ENCODE data around the gene MBNL2.

MBNL2 gene

GRCh38 chr13:97422118-97423054 is 200.3 kb downstream of the MBNL2 start:
- DNase-seq (ENCODE audit: low read depth in 2 of 2) = no peak

- no peak for DNase-seq (ENCODE audit: low read depth in 2 of 2)
Measured at GRCh38 chr13:97423300-97424045, 201.3 kb downstream of the MBNL2 start.

DNA sequence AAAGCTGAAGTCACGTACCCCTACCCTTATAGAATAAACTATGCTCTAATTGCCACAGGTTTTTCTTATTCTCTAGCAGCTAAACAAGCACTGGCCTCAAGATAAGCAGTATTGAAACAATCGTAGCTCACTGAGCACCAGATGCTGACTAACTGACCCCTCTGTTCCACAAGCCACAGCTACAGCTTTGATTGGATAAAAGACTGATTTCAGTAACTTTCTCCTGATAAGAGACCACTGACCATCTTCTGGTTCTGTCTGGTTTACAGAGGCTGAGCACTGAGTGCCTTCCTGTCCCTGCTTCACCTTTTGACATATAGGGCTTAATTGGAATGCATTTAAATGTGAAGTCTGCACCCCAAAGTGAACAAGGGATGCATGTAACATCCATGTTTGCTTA is 203.5 kb downstream of the MBNL2 start:
- DNase-seq (ENCODE audit: low read depth in 2 of 2) = no peak

DNA sequence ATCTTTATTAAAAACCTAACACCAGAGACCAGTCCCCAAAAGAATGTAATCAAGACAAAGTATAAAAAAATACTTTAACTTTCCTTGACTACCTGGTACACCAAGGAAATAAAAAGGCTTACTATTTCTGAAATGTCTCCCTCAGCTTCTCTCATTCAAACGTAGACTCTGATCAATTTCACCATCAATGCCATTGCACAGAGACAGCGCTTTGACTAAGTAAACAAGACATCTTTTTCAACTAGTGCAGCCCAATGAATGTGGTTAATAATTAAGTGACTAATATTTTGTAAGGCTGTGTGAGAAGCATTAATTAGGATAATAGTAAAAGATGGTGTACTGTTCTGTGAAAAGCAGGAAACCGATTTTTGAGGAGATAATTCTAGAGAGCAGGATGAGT is 204.6 kb downstream of the MBNL2 start:
- no peak for DNase-seq (ENCODE audit: low read depth in 2 of 2)

- DNase-seq (ENCODE audit: low read depth in 2 of 2) = no peak
Measured at GRCh38 chr13:97429681-97430081, 207.5 kb downstream of the MBNL2 start.

DNA sequence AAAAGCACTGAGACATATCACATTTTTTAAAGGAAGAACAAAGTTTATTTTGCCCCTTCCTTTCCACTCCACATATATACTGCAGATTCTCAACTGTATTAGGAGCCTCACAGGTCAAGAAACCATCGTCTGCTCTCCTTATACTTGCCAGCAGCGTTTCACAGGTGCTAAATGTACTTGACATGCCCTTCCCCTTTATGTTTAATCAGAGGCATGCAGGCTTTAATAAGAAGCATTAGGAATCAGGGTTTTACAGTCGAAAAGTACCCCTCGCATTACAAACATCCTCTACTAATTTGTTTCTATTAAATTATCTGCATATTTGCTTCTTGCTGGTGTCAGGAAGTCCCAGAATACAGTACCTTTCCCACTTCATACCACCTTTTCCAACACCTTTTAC is 208.2 kb downstream of the MBNL2 start:
- no peak for DNase-seq (ENCODE audit: low read depth in 2 of 2)

- DNase-seq (ENCODE audit: low read depth in 2 of 2) = no peak
Measured at GRCh38 chr13:97431171-97431764, 209.1 kb downstream of the MBNL2 start.

DNA sequence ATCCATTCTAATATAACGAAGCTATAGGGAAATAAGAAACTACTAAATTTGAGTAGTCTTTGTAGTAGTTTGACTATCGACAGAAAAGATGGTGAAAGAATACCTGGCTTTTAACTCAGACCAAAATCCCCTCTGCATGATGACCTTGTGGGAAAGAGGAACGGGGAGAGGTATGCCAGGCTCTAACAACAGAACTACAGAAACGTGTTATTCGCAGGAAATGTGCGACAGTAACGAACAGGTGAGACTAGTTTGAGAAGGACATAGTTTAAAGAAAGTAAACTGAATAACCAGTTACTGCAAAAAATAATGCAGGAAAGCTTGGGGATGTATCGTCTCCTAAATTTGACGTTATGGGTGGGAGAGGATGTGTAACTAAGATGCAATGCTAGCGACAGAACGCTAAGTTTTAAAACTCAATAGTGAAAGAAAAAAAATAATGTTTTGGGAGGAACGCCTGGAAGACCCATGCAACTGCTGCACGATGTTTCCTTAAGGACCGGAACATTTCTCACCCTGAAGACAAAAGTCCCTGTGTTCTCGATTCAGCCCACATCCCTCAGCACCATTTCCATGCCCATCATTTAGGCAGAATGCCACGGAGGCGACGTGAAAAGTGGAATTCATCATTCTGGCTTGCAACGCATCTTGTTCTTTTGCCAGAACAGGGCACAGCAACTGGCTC is 210.2 kb downstream of the MBNL2 start:
- no peak for DNase-seq (ENCODE audit: low read depth in 2 of 2)

GRCh38 chr13:97432917-97433726 is 211.0 kb downstream of the MBNL2 start:
- DNase-seq (ENCODE audit: low read depth in 2 of 2) = peak; percentile 95 to 97

- peak; percentile 85 to 90 for DNase-seq (ENCODE audit: low read depth in 2 of 2)
Measured at GRCh38 chr13:97433727-97434396, 211.7 kb downstream of the MBNL2 start, which contains the start of gene RAP2A. TSS of gene RAP2A (plus strand) at chr13:97434169. CDS start at chr13:97434471, 302 bp downstream.

- DNase-seq (ENCODE audit: low read depth in 2 of 2) = peak; percentile 10 to 30
Measured at GRCh38 chr13:97434397-97435201, 212.5 kb downstream of the MBNL2 start.

GRCh38 chr13:97435323-97435722 is 213.2 kb downstream of the MBNL2 start:
- DNase-seq (ENCODE audit: low read depth in 2 of 2) = no peak

DNA sequence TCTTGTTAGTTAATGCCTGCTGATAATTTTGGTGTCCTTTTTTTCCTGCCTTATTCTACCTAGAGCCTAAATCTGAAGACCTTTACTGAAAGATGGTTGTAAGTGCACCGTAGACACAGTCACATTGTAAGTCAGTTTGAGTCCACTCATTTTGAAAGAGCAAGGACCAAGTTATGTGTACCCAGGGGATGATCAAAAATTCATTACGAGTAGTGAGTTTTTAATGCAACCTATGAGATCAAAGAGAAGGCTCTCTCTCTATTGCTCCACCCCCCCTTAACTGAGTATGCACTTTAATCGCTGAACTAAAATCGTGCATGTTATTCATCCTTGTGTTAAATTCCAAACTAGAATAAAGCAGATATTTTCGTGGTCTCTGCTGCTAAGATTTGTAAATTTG is 213.7 kb downstream of the MBNL2 start:
- DNase-seq (ENCODE audit: low read depth in 2 of 2) = no peak

DNA sequence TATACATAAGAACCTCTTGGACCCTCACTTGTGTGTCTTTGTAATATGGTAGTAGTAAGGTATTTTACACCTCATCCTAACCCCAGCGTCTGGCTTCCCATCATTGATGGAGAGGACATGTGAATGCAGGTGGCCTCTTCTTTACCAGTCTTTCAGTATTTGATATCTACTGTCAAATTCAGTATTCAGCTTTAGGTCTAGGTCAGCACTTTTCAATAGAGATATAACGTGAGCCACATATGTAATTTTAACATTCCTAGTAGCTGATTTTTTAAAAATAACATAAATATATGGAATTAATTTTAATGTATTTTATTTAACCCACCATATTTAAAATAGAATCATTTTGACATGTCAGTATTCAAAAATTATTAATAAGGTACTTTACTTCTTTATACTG is 214.7 kb downstream of the MBNL2 start:
- no peak for DNase-seq (ENCODE audit: low read depth in 2 of 2)

DNA sequence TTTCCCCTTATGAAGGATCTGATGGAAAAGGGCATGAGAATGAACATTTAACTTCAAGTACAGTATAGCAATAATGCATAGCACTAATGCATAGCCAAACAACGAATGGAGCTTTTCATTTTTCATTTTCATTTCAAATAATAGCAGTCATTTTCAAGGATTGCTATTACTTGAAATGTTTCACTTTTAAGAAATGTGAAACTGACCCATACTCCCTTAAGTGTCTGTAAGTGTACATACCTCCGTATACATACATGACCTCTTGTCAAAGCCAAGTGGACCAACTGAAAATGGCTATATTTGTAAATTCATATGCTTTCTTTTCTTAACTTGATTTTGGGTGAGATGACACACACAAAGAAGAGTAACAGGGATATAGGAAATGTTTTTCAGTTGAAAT is 215.6 kb downstream of the MBNL2 start:
- DNase-seq (ENCODE audit: low read depth in 2 of 2) = no peak

DNA sequence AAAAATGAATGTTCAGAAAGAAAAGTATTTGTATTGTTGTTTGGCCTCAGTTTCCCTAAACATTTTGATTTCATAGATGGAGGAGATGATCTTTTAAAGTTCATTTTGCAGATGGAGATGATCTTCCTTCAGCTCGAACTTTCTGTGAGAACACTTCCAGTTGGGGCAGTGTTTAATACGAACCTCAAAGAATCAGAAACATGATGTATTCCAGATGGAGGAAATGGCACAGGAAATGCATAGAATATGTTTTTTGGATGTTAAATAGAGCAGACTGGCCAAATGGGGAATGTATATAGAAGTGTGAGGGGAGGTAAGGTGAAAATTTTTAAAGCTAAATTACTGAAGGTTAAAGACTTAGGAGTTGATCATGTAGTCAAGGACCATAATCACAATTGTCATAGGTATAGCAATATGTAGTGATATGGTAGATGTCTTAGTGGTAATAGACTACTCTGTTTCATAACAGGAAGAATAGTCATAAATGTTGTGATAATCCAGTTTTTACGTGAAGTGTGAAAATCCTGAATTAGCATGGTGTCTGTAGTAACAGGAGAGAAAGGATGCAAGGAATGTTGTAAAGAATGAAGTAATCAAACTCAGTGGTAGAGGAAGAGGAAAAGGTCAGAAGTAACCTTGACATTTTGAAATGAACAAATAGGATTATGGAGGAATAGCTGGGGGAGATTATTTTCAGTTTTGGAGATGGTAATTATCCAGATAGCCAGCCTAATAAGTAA is 216.9 kb downstream of the MBNL2 start:
- DNase-seq (ENCODE audit: low read depth in 2 of 2) = no peak

GRCh38 chr13:97440598-97441170 is 218.6 kb downstream of the MBNL2 start:
- no peak for DNase-seq (ENCODE audit: low read depth in 2 of 2)

GRCh38 chr13:97441368-97441767 is 219.2 kb downstream of the MBNL2 start:
- no peak for DNase-seq (ENCODE audit: low read depth in 2 of 2)
